Endodermal cell (in vitro differentiated cells): ENCODE measurements around the gene TECR. TPM values are rescaled to one million over a fixed set of nuclear protein-coding genes. Genes with fewer than 3 reads are reported as not detected.
"Not testable (repeated sequence)": the region's sequence is repeated elsewhere in the genome, so short reads cannot be mapped to it uniquely, and the experiment has no call there.

ENCODE experiments used
- DNase-seq: peaks from one replicate; pipeline ENCODE4 v3.0.0-alpha.2; 2017
- H3K27ac ChIP-seq: 2 replicates; pipeline ENCODE4 v1.5.1; 2013; ENCODE audit warnings: mild to moderate bottlenecking, low read depth, low read length, moderate library complexity
- H3K27me3 ChIP-seq: 2 replicates; pipeline ENCODE4 v1.6.1; 2013; ENCODE audit warnings: mild to moderate bottlenecking, low read length, moderate library complexity; ENCODE audit not compliant: insufficient read depth, control insufficient read depth, poor library complexity, severe bottlenecking
- H3K36me3 ChIP-seq: 2 replicates; pipeline ENCODE4 v1.7.0; 2013; ENCODE audit warnings: mild to moderate bottlenecking, low read length, moderate library complexity; ENCODE audit not compliant: control insufficient read depth, insufficient read depth
- H3K4me1 ChIP-seq: one replicate; pipeline ENCODE4 v1.7.0; 2013; ENCODE audit warnings: low read length; ENCODE audit not compliant: control insufficient read depth, insufficient read depth
- H3K4me3 ChIP-seq: 2 replicates; pipeline ENCODE4 v1.5.1; 2013; ENCODE audit warnings: mild to moderate bottlenecking, low read length, moderate library complexity
- H3K9ac ChIP-seq: 2 replicates; pipeline ENCODE4 v1.6.1; 2013; ENCODE audit warnings: mild to moderate bottlenecking, low read length, moderate library complexity; ENCODE audit not compliant: poor library complexity, severe bottlenecking; ENCODE audit errors: extremely low read depth
- H3K9me3 ChIP-seq: 2 replicates; pipeline ENCODE4 v1.6.1; 2013; ENCODE audit warnings: mild to moderate bottlenecking, low read length, moderate library complexity; ENCODE audit not compliant: control insufficient read depth
- H3K27ac Mint-ChIP-seq: 2 replicates; pipeline ENCODE4 v1.8.0; 2020; ENCODE audit warnings: mixed read lengths
- H3K27me3 Mint-ChIP-seq: 2 replicates; pipeline ENCODE4 v1.8.0; 2021; ENCODE audit warnings: mild to moderate bottlenecking, mixed read lengths; ENCODE audit not compliant: insufficient read depth
- H3K36me3 Mint-ChIP-seq: 2 replicates; pipeline ENCODE4 v1.8.0; 2020; ENCODE audit warnings: low read depth, mixed read lengths
- H3K4me1 Mint-ChIP-seq: 2 replicates; pipeline ENCODE4 v1.8.0; 2020; ENCODE audit warnings: mixed read lengths
- H3K4me3 Mint-ChIP-seq: 2 replicates; pipeline ENCODE4 v1.8.0; 2020; ENCODE audit warnings: mild to moderate bottlenecking, moderate library complexity, mixed read lengths
- H3K9me3 Mint-ChIP-seq: 2 replicates; pipeline ENCODE4 v1.8.0; 2020; ENCODE audit warnings: mild to moderate bottlenecking, mixed read lengths
- CTCF ChIP-seq: fragments of 200-600 bp; sonication (generic); conservative IDR thresholded peaks from 2 replicates; pipeline ENCODE4 v1.5.0; 2021; ENCODE audit warnings: antibody characterized with exemption, mild to moderate bottlenecking
- WGBS, 2 experiments: methylation state at CpG; one replicate each; pipeline versions ENCODE4 v1.1.5 to v1.1.7; 2013; ENCODE audit warnings: missing lambda C conversion rate in 2 of 2, mixed read lengths in 1 of 2; ENCODE audit not compliant: insufficient coverage in 1 of 2, insufficient read length in 1 of 2; 5-methylcytosine and 5-hydroxymethylcytosine counted together
- total RNA-seq, 2 donors: library from RNA; stranded (reverse); fragmentation: NEBNext Ultra II Directional in 1 of 2; extraction: Animal tissue kit (Norgen Biotek cat#: 25700) in 1 of 2; gene quantifications; 2 replicates in 1 of 2; 3 replicates in 1 of 2; pipeline ENCODE4 v1.2.1, GENCODE V29; 2021

TECR gene
- total RNA-seq, 2 donors from 2014 or later, result 127 to 140 TPM

DNA sequence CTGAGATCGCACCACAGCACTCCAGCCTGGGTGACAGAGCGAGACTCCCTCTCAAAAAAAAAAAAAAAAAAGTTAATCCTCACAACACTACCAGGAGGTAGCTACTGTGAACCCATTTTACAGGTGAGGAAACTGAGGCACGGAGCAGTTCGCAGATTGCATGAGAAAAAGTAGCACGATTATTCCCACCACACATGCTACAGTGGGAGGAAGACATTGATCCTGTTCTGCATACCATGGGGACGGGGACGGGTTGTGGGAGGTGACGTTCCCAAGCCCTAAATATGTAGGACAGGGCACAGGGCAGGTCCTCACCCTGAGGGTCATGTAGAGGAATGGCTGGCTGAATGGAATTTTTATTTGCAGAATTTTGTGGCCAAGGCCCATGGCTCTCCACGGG is 77.2 kb downstream of the TECR start:
- Histone ChIP-seq H3K27ac (no peak overlapping the region), H3K27me3 (no peaks in the 10 kb centered on the region), H3K4me3 (no peak overlapping the region), H3K9ac (no peak overlapping the region), H3K4me1 (no peaks in the 10 kb centered on the region), H3K9me3 (peaks cover 39% of the 10 kb centered on the region), H3K36me3 (no peaks in the 10 kb centered on the region)
- Mint-ChIP-seq H3K4me3 (no peak overlapping the region), H3K9me3 (peaks cover 81% of the 10 kb centered on the region), H3K27me3 (no peaks in the 10 kb centered on the region), H3K27ac (no peak overlapping the region), H3K4me1 (no peaks in the 10 kb centered on the region), H3K36me3 (no peaks in the 10 kb centered on the region)
- WGBS, 2 experiments, result 61 to 70% methylated on average over 5 to 9 of the region's 9 CpGs
- no peak for DNase-seq
- no peak for TF ChIP-seq CTCF

GRCh38 chr19:14611051-14611450 is 81.7 kb downstream of the TECR start:
- H3K27me3 ChIP-seq, result no peaks in the 10 kb centered on the region
- Mint-ChIP-seq H3K9me3 (peaks cover 84% of the 10 kb centered on the region), H3K36me3 (peaks cover 3% of the 10 kb centered on the region), H3K27ac (no peak overlapping the region), H3K27me3 (no peaks in the 10 kb centered on the region), H3K4me3 (no peak overlapping the region), H3K4me1 (no peaks in the 10 kb centered on the region)
- no peaks in the 10 kb centered on the region for H3K4me1 ChIP-seq
- WGBS, 2 experiments, result 58 to 71% methylated on average over 2 to 4 of the region's 4 CpGs
- H3K9me3 ChIP-seq, result peaks cover 25% of the 10 kb centered on the region
- DNase-seq, result no peak
- no peak for TF ChIP-seq CTCF
- H3K36me3 ChIP-seq, result no peaks in the 10 kb centered on the region
- H3K9ac ChIP-seq, result no peak overlapping the region
- H3K27ac ChIP-seq, result no peak overlapping the region
- H3K4me3 ChIP-seq, result no peak overlapping the region

GRCh38 chr19:14612242-14612641 is 82.8 kb downstream of the TECR start:
- H3K4me1 Mint-ChIP-seq, H3K9ac ChIP-seq, H3K4me3 Mint-ChIP-seq, H3K27ac ChIP-seq, DNase-seq, H3K27me3 ChIP-seq, H3K27me3 Mint-ChIP-seq, H3K4me1 ChIP-seq, H3K27ac Mint-ChIP-seq, H3K36me3 ChIP-seq, H3K4me3 ChIP-seq, H3K36me3 Mint-ChIP-seq: not testable (repeated sequence)
- H3K9me3 Mint-ChIP-seq, result peaks cover 84% of the 10 kb centered on the region
- 49 to 63% methylated on average over 5 of the region's 5 CpGs for WGBS, 2 experiments
- H3K9me3 ChIP-seq, result peaks cover 16% of the 10 kb centered on the region

GRCh38 chr19:14612657-14613056 is 83.3 kb downstream of the TECR start:
- no peaks in the 10 kb centered on the region for H3K27me3 ChIP-seq
- no peak for TF ChIP-seq CTCF
- no peaks in the 10 kb centered on the region for H3K4me1 Mint-ChIP-seq
- no peak for DNase-seq
- no peak overlapping the region for H3K27ac Mint-ChIP-seq
- no peaks in the 10 kb centered on the region for H3K4me1 ChIP-seq
- H3K4me3 ChIP-seq, result no peak overlapping the region
- H3K9me3 Mint-ChIP-seq, result peaks cover 87% of the 10 kb centered on the region
- 67 to 84% methylated on average over 1 to 4 of the region's 4 CpGs for WGBS, 2 experiments
- H3K27ac ChIP-seq, result no peak overlapping the region
- H3K9me3 ChIP-seq, result peaks cover 20% of the 10 kb centered on the region
- no peak overlapping the region for H3K4me3 Mint-ChIP-seq
- H3K27me3 Mint-ChIP-seq, result no peaks in the 10 kb centered on the region
- H3K9ac ChIP-seq, result no peak overlapping the region
- H3K36me3 Mint-ChIP-seq, result peaks cover 3% of the 10 kb centered on the region
- no peaks in the 10 kb centered on the region for H3K36me3 ChIP-seq

DNA sequence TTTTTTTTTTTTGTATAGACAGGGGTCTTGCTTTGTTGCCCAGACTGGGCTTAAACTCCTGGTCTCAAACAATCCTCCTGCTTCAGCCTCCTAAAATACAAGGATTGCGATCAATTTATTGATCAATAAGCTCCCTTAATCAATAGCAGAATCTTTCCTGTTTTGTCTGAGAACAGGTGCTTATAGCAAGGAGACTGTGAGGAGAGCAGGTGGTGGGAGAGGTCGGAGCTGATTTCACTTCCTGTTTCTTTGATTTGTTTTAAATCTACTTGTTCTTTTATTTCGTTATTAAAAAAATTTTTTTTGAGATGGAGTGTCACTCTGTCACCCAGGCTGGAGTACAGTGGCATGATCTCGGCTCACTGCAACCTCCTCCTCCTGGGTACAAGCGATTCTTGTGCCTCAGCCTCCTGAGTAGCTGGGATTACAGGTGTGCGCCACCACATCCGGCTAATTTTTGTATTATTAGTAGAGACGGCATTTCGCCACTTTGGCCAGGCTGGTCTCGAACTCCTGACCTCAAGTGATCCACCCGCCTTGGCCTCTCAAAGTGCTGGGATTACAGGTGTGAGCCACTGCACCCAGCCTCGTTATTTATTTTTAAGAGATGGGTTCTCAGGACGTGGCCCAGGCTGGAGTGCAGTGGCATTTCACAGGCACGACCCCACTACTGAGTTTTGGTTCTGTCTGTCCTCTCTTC is 84.2 kb downstream of the TECR start:
- not testable (repeated sequence) for H3K4me3 ChIP-seq, DNase-seq, H3K9ac ChIP-seq, H3K4me3 Mint-ChIP-seq, H3K4me1 Mint-ChIP-seq, H3K27ac Mint-ChIP-seq, H3K36me3 Mint-ChIP-seq, H3K36me3 ChIP-seq, H3K27me3 ChIP-seq, H3K27me3 Mint-ChIP-seq, H3K4me1 ChIP-seq, H3K27ac ChIP-seq
- H3K9me3 ChIP-seq, result peaks cover 21% of the 10 kb centered on the region
- peaks cover 84% of the 10 kb centered on the region for H3K9me3 Mint-ChIP-seq
- 67 to 73% methylated on average over 12 to 14 of the region's 14 CpGs for WGBS, 2 experiments
